ENCODE results near the gene NLRP13. TPM values are rescaled to one million over a fixed set of nuclear protein-coding genes. Genes with fewer than 3 reads are reported as not detected.

NLRP13 gene
- total and polyA plus RNA-seq, 2 of the 8 experiments (the other 6 are each of a cell fraction or from before 2014, with no cell fraction given) = not detected

- TF ChIP-seq CHD7 (IDR thresholded peaks at IDR 0.05; ENCODE audit: insufficient replicate concordance, low read length) (no peak), SIRT6 (IDR thresholded peaks at IDR 0.05; ENCODE audit: low read length) (no peak), SRF (IDR thresholded peaks at IDR 0.05; ENCODE audit: low read depth, low read length) (no peak), YY1 (IDR thresholded peaks at IDR 0.05; ENCODE audit: low read depth, low read length) (no peak), HDAC2 (IDR thresholded peaks at IDR 0.05; ENCODE audit: borderline replicate concordance in 1 of 2, low read depth in 2 of 2, low read length in 2 of 2) (no peak), NRF1 (IDR thresholded peaks at IDR 0.05; ENCODE audit: low read depth, low read length) (no peak), ATF2 (IDR thresholded peaks at IDR 0.05; ENCODE audit: low read length) (no peak), KDM4A (IDR thresholded peaks at IDR 0.05; ENCODE audit: low read depth, low read length, severe bottlenecking) (no peak), SAP30 (IDR thresholded peaks at IDR 0.05; ENCODE audit: insufficient read depth, insufficient replicate concordance, low read length) (no peak), POLR2A (IDR thresholded peaks at IDR 0.05; ENCODE audit: control extremely low read depth in 1 of 2, low read depth in 2 of 2, low read length in 2 of 2) (no peak)
Measured at GRCh38 chr19:55980415-55980814, 48.3 kb upstream of the NLRP13 start (continued).

Data from H1 (cell line).